IMR-90 (cell line): ENCODE results near the gene CSH2.

Source experiments
- CHD1 ChIP-seq: IDR thresholded peaks from 2 replicates; pipeline ENCODE4 v1.6.1; 2012; ENCODE audit warnings: low read depth, low read length, improper control_type of control experiment
- CTCF ChIP-seq: conservative IDR thresholded peaks from 2 replicates; pipeline ENCODE4 v1.5.1; 2012; ENCODE audit warnings: mild to moderate bottlenecking, low read depth, low read length, improper control_type of control experiment
- MXI1 ChIP-seq: IDR thresholded peaks from 2 replicates; pipeline ENCODE4 v1.6.1; 2012; ENCODE audit warnings: low read depth, mild to moderate bottlenecking, low read length, moderate library complexity, borderline replicate concordance
- POLR2A ChIP-seq: IDR thresholded peaks from 2 replicates; pipeline ENCODE4 v1.6.1; 2012; ENCODE audit warnings: mild to moderate bottlenecking, low read depth, low read length
- RAD21 ChIP-seq: IDR thresholded peaks from 2 replicates; pipeline ENCODE4 v1.6.1; 2012; ENCODE audit warnings: low read length, improper control_type of control experiment
- SMC3 ChIP-seq: fragments of 150-350 bp; IDR thresholded peaks from 2 replicates; pipeline ENCODE4 v1.6.1; 2016; ENCODE audit warnings: low read depth, mild to moderate bottlenecking, antibody characterized with exemption, low read length, moderate library complexity

GRCh38 chr17:63842540-63843386 is 30.7 kb downstream of the CSH2 start, which contains the start of gene SMARCD2:
- TF ChIP-seq POLR2A (peak; percentile 65), CTCF (no peak), RAD21 (no peak), MXI1 (peak; percentile 2; the same call in 1 of the 2 replicates), SMC3 (peak; percentile 29), CHD1 (no peak)
